Measurements from ENCODE around the gene PPP1R12B. TPM values are rescaled to one million over a fixed set of nuclear protein-coding genes. Genes with fewer than 3 reads are reported as not detected.
A peak's percentile ranks its signal among the peaks of the same experiment; 100 is the strongest.

Gene PPP1R12B
- total and polyA plus RNA-seq, 2 experiments from 2014 or later, result 8.1 to 15.0 TPM

DNA sequence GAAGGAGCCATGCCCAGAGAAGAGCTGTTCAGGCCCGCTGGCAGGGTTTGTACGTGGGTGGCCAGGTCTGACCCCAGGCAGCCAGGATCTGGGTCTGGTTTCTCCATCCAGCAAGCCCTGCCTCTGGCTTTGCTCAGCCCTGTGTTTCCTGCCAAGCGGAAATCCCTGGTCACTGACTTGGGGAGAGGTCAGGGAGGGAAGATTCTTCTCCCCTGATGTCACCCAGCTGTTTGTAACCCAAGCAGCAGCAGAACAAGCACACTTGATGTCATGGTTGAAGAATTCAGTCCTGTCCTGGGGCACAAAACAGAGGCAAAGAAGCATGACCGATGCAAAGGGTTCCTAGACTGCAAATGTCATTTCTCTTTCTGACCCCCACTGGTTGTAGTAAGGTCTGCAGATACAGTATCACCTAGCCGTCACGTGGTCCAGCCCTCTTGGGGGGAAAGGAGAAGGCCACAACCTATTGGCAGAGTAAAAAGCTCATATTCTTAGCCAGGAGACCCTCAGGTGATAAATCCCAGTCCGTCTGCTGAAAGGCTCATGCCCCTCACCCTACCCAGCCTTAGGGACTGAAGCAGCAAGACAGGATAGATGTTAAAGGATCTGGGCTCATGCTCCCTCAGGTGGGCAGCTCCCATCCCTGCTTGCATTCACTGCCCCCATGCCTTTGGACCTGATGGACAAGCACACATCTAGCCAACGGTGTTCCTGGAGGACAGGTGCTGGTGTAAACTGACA, 240.9 kb downstream of the PPP1R12B start:
- Histone ChIP-seq H3K9me3 (ENCODE audit: low read depth) (no peaks in the 10 kb centered on the region), H3K36me3 (replicated peaks; ENCODE audit: insufficient read depth, low read depth) (no peaks in the 10 kb centered on the region), H3K4me2 (peak overlapping the region; percentile 16), H3K79me2 (no peaks in the 10 kb centered on the region), H2AFZ (no peak overlapping the region), H3K4me3 (no peak overlapping the region), H3K4me1 (ENCODE audit: insufficient read depth) (peaks cover 23% of the 10 kb centered on the region), H3K9me2 (replicated peaks; ENCODE audit: insufficient read depth) (no peaks in the 10 kb centered on the region), H4K20me1 (ENCODE audit: insufficient read depth, poor library complexity, severe bottlenecking) (no peaks in the 10 kb centered on the region), H3K27ac (peak overlapping the region; percentile 88), H3K27me3 (no peaks in the 10 kb centered on the region)
- DNase-seq (ENCODE audit: low spot score), result peak; percentile 88
- WGBS (ENCODE audit: low lambda C conversion rate, missing lambda C conversion rate), result 49% methylated on average over 8 of the region's 8 CpGs
- TF ChIP-seq, protein P1, sequence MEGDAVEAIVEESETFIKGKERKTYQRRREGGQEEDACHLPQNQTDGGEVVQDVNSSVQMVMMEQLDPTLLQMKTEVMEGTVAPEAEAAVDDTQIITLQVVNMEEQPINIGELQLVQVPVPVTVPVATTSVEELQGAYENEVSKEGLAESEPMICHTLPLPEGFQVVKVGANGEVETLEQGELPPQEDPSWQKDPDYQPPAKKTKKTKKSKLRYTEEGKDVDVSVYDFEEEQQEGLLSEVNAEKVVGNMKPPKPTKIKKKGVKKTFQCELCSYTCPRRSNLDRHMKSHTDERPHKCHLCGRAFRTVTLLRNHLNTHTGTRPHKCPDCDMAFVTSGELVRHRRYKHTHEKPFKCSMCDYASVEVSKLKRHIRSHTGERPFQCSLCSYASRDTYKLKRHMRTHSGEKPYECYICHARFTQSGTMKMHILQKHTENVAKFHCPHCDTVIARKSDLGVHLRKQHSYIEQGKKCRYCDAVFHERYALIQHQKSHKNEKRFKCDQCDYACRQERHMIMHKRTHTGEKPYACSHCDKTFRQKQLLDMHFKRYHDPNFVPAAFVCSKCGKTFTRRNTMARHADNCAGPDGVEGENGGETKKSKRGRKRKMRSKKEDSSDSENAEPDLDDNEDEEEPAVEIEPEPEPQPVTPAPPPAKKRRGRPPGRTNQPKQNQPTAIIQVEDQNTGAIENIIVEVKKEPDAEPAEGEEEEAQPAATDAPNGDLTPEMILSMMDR (IDR thresholded peaks at IDR 0.05; ENCODE audit: poor library complexity), result no peak
- TF ChIP-seq EZH2 (IDR thresholded peaks at IDR 0.05; ENCODE audit: borderline replicate concordance) (no peak), EZH2phosphoT487 (IDR thresholded peaks at IDR 0.05; ENCODE audit: low read depth, severe bottlenecking, unreplicated experiment) (no peak)

DNA sequence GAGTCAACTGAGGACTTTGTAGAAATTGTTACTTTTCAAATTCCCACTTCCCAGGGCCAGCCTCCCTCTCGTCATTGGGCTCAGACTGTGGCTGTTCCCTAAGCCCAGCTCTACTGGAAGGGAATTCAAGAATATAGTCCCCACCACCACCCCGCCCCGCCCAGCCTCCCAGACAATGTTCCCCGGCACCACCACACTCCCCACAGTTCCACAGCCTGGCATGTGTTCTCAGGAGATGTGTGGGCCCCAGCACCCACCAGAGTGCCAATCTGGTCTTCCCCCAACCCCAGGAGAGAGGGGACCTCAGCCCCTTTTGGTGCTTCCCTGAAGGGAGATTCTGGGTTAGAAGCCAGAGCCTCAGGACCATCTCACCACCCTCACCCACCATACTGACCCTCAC, 241.6 kb downstream of the PPP1R12B start:
- Histone ChIP-seq H3K9me2 (replicated peaks; ENCODE audit: insufficient read depth) (no peaks in the 10 kb centered on the region), H2AFZ (no peak overlapping the region), H3K79me2 (no peaks in the 10 kb centered on the region), H3K4me1 (ENCODE audit: insufficient read depth) (peaks cover 23% of the 10 kb centered on the region), H4K20me1 (ENCODE audit: insufficient read depth, poor library complexity, severe bottlenecking) (no peaks in the 10 kb centered on the region), H3K4me3 (no peak overlapping the region), H3K36me3 (replicated peaks; ENCODE audit: insufficient read depth, low read depth) (no peaks in the 10 kb centered on the region), H3K27me3 (no peaks in the 10 kb centered on the region), H3K4me2 (no peak overlapping the region), H3K9me3 (ENCODE audit: low read depth) (no peaks in the 10 kb centered on the region), H3K27ac (no peak overlapping the region)
- TF ChIP-seq EZH2 (IDR thresholded peaks at IDR 0.05; ENCODE audit: borderline replicate concordance), result no peak
- TF ChIP-seq, protein P1 (IDR thresholded peaks at IDR 0.05; ENCODE audit: poor library complexity), result no peak
- no peak for TF ChIP-seq EZH2phosphoT487 (IDR thresholded peaks at IDR 0.05; ENCODE audit: low read depth, severe bottlenecking, unreplicated experiment)
- no peak for DNase-seq (ENCODE audit: low spot score)
- 100% methylated on average over 4 of the region's 4 CpGs for WGBS (ENCODE audit: low lambda C conversion rate, missing lambda C conversion rate)

DNA sequence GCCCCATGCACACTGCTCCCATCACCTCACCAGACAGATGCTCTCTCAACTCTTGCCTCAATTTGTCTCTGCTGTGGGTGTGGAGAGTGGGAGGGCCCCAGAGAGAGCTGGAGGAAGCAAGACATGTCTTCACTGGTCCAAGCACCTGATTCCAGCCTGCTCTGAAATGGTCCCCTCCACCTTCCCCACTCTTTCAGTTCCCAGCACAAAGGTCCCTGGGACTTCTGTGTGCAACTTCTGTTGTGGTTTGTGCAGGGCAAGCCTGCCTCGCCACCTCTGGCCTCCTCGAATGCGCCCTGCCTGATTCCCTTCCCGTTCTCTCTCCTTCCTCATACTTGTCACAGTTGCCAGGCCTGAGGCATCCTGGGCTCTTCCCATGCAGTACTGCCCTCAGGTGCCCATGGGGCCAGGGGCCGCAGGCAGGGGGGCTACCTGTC, 242.5 kb downstream of the PPP1R12B start:
- no peak for TF ChIP-seq EZH2phosphoT487 (IDR thresholded peaks at IDR 0.05; ENCODE audit: low read depth, severe bottlenecking, unreplicated experiment)
- no peak for TF ChIP-seq EZH2 (IDR thresholded peaks at IDR 0.05; ENCODE audit: borderline replicate concordance)
- TF ChIP-seq, protein P1 (IDR thresholded peaks at IDR 0.05; ENCODE audit: poor library complexity), result no peak
- WGBS (ENCODE audit: low lambda C conversion rate, missing lambda C conversion rate), result 92% methylated on average over 5 of the region's 5 CpGs
- Histone ChIP-seq H3K9me2 (replicated peaks; ENCODE audit: insufficient read depth) (no peaks in the 10 kb centered on the region), H3K9me3 (ENCODE audit: low read depth) (no peaks in the 10 kb centered on the region), H3K36me3 (replicated peaks; ENCODE audit: insufficient read depth, low read depth) (no peaks in the 10 kb centered on the region), H3K4me2 (no peak overlapping the region), H3K4me1 (ENCODE audit: insufficient read depth) (peaks cover 21% of the 10 kb centered on the region), H4K20me1 (ENCODE audit: insufficient read depth, poor library complexity, severe bottlenecking) (no peaks in the 10 kb centered on the region), H3K27ac (no peak overlapping the region), H3K27me3 (no peaks in the 10 kb centered on the region), H2AFZ (no peak overlapping the region), H3K4me3 (no peak overlapping the region), H3K79me2 (no peaks in the 10 kb centered on the region)
- DNase-seq (ENCODE audit: low spot score), result no peak
